Activated CD4-positive, alpha-beta T cell treated with anti-CD3 and anti-CD28 coated beads, Interleukin-10, Interleukin-2, amounts not matched to agents 100 ng/mL and 50 ng/mL, durations not matched to agents 16 hours and 8 hours (primary cell): ENCODE results near the gene SOX9.
"Not testable (repeated sequence)": the region's sequence is repeated elsewhere in the genome, so short reads cannot be mapped to it uniquely, and the experiment has no call there.

Source experiments
- DNase-seq: peaks from one replicate; pipeline ENCODE4 v3.0.0-alpha.2; 2020

Gene SOX9

DNA sequence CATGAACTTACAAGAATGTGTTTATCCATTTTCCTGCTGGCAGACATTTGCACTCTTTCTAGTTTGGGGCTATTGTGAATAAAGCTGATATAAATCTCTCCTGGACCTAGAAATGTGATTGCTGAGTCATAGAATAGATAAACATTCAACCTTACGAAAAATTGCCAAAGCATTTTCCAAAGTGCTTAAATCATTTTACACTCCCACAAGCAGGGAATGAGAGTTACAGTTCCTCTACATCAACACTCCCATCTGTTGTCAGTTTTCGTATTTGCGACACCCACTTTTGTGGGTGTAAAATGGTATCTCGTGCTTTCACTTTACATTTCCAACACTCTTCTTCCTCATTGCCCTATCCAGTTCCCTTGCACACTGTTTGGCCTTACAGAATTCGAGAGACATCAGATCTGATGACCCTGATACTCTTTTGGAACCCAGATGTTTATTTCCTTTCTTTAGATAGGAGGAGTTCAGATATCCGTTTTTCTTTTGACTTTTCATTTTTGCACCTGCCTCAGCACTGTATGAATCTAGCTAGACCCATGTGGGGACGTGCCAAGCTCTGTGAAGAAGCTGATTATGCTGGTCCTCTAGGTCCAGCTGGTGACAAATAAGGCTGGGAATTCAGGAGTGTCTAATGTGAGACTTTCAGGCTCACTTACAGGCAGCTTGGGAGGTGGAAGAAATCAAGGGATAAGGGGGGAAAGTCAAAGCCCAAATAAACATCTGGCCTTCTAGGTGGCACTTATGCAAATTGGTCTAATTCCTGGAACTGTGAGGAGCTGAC lies 14.0 kb downstream of the SOX9 start:
- DNase-seq = no peak

GRCh38 chr17:72135546-72136325 lies 14.9 kb downstream of the SOX9 start:
- DNase-seq = no peak

DNA sequence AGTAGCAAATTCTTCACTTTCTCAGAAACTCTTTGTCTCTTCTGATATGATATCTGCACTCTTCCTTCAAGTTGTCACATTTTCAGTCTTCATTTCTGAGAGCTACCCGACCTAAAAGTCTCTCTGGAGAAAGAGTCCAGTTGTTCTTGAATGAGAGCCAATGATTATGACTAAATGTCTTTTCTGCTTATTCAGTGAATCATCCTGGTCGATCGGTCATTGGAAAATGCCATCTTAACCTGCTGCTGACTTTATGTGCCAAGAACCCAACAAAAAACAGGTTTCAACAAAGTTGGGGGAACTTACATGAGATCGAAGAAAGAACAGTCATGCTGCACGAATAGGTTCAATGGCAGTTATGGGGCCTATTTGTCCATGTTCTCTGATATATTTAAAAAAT lies 15.9 kb downstream of the SOX9 start:
- no peak for DNase-seq

GRCh38 chr17:72137161-72137560 lies 16.3 kb downstream of the SOX9 start:
- DNase-seq = no peak

DNA sequence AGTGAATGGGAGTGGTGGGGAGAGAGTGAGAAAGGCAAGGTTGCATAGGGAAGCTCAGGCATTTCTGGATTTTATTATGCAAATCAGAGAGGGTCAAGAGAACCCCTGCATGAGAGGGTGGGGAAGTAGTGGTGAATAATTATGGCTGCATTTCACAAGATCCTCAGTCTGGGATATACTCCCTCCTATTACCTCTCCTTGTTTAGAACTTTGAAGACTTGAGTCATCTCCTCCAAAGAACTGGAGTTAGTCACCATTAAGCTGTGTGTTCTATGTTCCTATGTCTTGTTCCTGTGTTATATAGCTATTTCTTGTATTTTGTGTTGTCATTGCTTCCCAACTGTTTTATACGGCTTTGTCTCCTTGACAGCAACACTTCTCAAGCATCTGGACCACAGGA lies 18.4 kb downstream of the SOX9 start:
- no peak for DNase-seq

GRCh38 chr17:72141336-72141735 lies 20.5 kb downstream of the SOX9 start:
- no peak for DNase-seq

- DNase-seq = not testable (repeated sequence)
These were observed 21.3 kb downstream of the SOX9 start for GRCh38 chr17:72142097-72142496.

- DNase-seq = no peak
These were observed 21.8 kb downstream of the SOX9 start for GRCh38 chr17:72142614-72143013.

DNA sequence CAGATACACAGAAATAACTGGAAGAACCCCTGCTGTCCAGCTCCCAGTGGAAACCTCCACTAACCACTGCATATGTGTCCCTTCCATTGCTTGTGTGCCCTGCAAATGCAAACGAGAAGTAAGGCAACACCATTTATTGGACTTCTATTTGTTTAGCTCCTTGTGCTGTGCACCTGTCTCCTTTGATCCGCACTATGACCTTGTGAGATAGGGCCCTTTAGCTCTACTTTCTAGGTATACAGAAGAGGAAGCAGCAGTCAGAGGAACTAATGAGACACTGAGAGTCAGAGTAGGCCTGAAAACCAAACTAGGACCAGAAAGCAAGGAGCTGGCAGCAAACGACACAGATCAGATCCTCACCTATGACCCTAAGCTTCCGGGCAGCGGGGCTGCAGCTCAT lies 22.4 kb downstream of the SOX9 start:
- DNase-seq = no peak

GRCh38 chr17:72144101-72144500 lies 23.3 kb downstream of the SOX9 start:
- no peak for DNase-seq

GRCh38 chr17:72145562-72145961 lies 24.7 kb downstream of the SOX9 start:
- DNase-seq = no peak

DNA sequence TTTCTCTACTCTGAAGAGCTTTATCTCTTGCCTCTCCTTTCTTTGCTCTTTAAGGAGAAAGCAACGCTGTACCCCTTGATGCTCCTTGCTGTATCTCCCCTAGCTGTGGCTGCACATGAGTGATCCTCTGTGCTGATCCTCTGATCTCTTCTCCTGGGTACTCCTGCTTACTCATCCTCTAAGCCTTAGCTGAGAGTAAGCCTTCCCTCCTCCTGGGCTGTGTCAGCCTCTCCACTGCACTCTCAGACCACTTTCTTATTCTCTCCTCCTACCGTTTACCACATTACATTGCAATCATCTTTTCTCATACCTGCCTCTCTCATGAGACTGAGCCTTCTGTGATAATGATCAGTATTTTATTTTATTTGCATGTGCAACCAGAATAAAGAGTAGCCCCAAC lies 25.1 kb downstream of the SOX9 start:
- no peak for DNase-seq

- no peak for DNase-seq
These were observed 25.6 kb downstream of the SOX9 start for GRCh38 chr17:72146371-72146770.

DNA sequence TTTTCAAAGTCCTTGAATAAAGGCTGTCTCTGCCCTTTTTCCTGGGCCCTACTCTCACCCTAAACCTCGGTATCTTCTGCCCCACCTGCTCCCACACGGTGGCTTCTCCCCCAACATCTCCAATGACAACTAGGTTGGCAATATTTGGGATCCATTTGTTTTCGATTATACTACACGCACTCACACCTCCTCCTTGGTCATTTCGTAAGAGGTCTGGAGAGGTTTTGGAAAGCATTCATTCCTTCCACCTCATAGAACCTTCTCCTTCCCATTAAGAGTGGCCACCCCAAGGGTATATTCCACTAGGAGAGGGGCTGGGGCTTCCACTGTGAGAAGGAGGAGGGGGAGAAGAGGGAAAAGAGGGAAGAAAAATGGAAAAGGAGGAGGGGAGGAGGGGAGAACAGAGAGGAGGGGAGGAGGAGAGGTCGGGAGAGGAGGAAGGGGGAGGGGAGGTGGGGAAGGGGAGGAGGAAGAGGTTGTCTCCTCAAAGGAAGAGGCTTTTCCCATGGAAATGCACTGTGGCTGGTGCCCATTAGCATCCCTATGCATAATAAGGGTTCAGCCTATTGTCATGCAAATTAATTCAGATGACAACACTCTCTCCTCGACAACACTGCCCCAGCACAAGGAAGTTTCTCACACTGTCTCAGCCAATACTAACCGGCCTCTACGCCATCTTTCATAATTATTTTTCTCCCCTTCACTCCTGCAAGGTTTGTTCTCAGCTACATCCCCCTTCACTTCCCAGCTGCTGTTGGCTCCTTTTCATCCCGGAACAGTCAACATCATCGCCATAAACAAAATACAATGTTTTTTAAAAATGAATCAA lies 30.0 kb downstream of the SOX9 start:
- DNase-seq = no peak

DNA sequence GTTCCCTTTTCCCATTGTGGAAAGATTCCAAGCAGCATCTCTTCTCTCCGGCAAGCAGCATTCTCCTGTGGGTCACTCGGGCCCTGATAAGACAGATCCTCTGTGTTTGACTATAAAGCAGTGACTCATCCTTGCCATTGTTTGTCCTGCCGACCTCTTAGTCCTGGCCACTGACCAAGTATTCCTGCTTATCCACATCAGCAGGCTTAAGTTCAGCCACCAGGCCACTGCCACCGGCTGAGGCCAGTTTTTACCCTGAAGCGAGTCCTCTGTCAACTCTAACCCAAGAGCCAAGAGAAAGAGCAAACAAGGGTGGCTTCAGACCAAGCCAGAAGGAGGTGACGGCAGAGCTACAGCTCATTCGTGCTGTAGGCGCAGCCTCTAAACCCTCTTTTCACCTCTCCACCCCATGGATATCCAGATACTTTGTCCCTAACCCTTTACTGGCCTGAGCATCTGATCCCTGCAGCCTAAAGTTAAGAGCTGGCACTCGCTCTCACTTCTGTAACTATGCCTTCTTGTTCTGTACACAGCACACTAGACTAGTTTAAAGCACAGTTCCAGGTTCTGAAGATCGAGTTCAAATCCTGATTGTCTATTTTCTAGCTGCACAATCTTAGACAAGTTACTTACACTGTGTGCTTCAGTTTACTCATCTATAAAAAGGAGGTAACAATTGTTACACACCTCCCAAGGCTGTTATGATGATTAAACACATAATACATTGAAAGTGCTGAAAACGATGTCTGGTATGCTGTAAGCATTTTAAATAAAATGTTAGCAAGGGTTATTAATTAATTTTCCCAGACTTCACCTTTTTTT lies 31.0 kb downstream of the SOX9 start:
- no peak for DNase-seq

- no peak for DNase-seq
These were observed 31.6 kb downstream of the SOX9 start for GRCh38 chr17:72152387-72152929.

GRCh38 chr17:72158895-72159885 lies 38.4 kb downstream of the SOX9 start:
- no peak for DNase-seq

DNA sequence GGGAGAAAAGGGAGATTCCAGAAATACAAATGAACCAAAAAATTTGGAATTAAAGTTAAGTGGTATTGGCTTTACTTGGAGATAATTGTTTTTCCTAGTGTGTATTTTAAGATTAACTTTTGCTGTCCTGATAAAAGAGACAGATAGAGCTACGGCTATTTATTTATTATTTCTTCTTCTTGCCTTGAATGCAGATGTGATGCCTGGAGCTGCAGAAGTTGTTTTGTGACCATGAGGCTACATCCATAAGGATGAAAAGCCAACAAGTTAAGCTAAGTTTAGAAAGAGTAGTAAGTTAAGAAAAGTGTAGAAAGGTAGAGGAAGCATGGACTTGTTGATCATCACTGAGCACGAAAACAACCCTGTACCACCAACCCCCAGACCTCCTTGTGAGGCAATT lies 41.7 kb downstream of the SOX9 start:
- no peak for DNase-seq

DNA sequence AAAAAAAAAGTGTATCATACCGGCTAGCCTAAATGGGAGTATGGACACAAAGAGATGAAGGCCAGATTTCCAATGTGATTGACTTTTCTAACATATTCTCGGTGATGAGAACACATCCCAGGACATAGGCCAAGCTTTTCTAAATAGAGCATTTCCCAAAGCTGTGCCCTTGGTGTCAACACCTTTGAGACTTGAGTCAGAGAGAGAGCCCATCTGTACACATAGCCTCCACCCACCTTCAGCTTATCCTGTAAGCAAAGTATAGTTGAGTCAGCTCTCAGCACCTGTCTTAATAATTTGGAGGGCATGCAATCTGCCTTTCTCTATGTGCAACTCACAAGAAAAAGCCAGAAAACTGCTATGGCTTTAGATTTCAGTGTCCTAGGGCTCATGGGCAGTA lies 42.7 kb downstream of the SOX9 start:
- DNase-seq = no peak

GRCh38 chr17:72164158-72164739 lies 43.4 kb downstream of the SOX9 start:
- DNase-seq = no peak
